Activated CD4-positive, CD25-positive, alpha-beta regulatory T cell treated with anti-CD3 and anti-CD28 coated beads, Interleukin-2, amount 50 U/mL, for 16 hours (primary cell): ENCODE measurements around the gene HEATR1.
"Not testable (repeated sequence)": the region's sequence is repeated elsewhere in the genome, so short reads cannot be mapped to it uniquely, and the experiment has no call there.

Experiments used
- DNase-seq: peaks from one replicate; pipeline ENCODE4 v3.0.0-alpha.2; 2020; ENCODE audit warnings: low read depth, low spot score

The HEATR1 gene

GRCh38 chr1:236602171-236602570 lies 2.1 kb downstream of the HEATR1 start:
- DNase-seq, result no peak

- DNase-seq, result no peak
These were observed 13.7 kb downstream of the HEATR1 start for GRCh38 chr1:236590553-236591150.

- DNase-seq, result no peak
These were observed 14.8 kb downstream of the HEATR1 start for GRCh38 chr1:236589531-236589930.

GRCh38 chr1:236581528-236581927 lies 22.8 kb downstream of the HEATR1 start:
- DNase-seq, result no peak

DNA sequence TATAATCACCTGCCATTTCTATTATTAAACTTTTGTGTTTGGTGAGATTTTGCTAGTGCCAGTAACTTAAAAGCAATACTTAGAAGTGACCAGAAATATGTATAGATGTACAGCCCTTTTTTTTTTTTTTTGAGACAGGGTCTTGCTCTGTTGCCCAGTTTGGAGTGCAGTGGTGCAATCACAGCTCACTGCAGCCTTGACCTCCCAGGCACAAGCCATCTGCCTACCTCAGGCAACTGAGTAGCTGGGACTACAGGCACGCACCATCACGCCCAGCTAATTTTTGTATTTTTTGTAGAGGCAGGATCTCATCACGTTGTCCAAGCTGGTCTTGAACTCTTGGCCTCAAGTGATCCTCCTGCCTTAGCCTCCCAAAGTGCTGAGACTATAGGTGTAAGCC lies 23.9 kb downstream of the HEATR1 start:
- not testable (repeated sequence) for DNase-seq

GRCh38 chr1:236578661-236579060 lies 25.7 kb downstream of the HEATR1 start:
- no peak for DNase-seq

GRCh38 chr1:236577041-236577440 lies 27.3 kb downstream of the HEATR1 start:
- DNase-seq, result not testable (repeated sequence)

DNA sequence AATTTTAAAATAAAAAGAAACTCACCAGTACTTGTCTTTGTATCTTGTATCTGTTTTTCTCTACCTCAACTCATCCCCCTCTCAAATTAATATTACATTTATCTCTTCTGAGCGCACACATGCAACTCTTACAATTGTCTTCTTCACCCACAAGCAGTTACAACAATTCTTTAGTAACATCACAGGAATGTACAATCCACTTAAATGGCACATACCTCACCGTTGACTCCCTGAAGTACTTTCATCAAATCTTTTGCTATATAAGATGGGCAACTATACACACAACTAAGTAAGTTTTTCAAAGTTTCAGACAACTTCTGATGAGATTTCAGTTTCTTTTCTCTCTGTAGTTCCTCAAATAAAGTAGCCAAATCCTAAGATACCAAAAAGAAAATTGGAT lies 28.3 kb downstream of the HEATR1 start:
- no peak for DNase-seq

GRCh38 chr1:236575523-236575922 lies 28.8 kb downstream of the HEATR1 start:
- DNase-seq, result no peak

DNA sequence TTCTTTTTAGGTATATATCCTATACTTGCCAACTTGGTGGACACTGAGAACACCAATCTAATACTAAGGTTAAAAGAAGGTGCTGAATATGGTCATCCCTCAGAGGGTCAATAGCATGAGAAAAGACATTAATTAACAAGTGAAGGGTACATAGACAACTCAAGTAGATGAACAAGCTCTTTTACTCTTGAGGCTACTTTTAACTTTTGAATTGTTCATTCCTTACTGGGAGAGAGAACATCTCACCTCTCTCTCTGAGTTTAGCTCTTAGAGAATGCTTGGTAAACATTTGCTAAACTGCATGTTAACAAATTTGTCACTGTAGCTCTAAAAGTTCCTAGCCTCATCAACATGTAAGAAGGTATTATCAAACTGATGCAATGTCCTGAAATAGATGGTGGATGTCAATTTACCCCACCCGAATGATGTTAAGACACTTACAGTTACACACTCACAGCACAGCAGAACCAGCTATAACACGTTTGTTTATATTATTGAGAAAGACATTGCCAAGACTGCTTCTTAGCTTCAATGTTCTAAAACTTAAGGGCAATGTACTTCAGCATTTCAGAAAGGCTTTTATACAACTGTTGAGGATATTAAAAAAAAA lies 35.9 kb downstream of the HEATR1 start:
- DNase-seq, result no peak

DNA sequence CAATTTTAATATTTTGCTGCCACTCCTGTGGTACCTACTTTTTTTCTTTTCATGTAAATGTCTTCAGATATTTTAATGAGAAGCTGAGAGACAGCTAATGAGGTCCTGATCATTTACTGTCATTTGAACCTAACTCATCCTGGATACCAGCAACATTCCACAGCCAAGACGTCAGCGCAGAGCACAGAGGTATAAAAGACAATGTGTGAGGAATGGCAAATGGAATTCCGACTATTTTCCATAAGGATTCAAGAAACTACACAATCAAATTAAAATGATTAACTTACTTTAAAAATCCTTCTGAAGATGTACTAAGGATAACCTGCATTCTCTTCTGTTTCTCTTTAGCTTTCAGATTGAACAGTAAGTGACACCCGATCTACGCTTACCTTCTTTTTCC lies 38.8 kb downstream of the HEATR1 start:
- no peak for DNase-seq

DNA sequence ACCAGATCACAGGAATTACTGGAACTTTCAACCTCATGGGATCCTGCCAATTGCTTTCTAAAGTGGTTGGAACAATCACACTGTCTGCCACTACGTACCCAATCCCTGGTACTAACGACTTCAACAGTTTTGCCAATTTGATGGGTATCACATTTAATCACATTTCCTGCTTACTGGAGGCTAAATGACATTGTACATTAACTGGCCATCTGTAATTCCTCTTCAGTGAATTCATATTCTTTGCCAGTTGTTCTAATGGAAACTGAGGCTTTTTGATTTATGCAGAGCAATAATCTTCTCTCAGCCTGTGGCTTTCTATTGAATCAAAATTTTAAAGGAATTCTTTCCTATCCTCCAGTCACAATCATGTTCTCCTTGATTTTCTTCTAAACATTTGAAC lies 42.3 kb downstream of the HEATR1 start:
- no peak for DNase-seq

GRCh38 chr1:236560213-236560771 lies 44.0 kb downstream of the HEATR1 start:
- DNase-seq, result no peak

- DNase-seq, result no peak
These were observed 45.5 kb downstream of the HEATR1 start for GRCh38 chr1:236558846-236559245.

DNA sequence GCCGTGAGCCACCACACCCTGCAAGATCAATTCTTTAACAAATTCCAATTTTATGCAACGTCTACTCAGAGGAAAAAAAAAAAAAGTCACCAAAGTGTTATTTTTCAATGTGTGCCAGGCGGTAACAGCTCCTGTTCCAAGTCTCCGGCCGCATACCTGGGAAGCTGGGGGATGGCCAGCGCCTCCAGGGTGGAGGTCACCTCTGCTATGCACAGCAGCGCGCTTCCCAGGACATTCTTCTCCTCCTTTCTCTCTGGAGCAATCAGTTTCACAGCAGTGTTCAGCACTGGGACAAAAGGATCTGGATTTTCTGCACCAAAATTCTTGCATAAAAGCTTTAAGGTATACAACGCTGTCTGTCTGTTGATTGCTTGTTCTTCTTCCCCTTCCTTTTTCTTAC lies 46.2 kb downstream of the HEATR1 start:
- no peak for DNase-seq

DNA sequence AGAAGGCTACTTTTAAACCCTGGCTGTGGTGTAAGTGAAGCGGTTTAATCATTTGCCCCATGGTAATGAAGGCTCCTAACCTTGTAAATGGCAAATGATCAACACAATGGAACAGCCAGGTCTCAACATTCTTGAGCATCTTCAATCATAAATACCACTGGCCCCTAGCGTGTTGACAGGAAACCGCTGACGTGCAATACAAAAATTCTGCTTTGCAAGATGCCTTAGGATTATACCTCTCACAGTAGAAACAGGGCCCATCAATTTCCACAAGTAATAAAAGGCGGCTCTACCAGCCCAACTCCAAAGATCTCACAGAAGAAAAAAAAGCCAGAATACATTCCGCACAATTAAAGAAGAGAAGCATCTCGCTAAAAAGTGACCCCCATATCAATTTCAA lies 47.7 kb downstream of the HEATR1 start:
- no peak for DNase-seq

DNA sequence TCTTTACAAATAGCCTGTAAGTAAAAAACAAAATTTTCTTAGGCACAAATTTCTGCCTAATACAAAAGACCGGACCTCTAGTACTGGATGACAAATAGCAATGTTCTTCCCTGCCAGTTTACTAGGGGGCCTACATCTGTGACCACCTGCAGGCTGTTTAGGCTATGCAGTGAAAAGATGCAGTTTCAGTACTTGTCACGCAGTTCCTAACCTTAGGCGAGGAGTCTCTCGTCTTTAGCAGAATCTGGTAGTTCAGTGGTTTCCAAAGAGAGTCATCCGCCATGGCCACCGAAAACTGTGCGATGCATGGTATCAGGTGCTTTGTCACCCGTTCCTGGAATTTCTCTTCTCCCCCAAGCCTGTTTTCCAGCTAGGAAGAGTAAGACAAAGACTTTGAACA lies 50.9 kb downstream of the HEATR1 start:
- DNase-seq, result no peak

- no peak for DNase-seq
These were observed 51.4 kb downstream of the HEATR1 start for GRCh38 chr1:236552901-236553300.

GRCh38 chr1:236552096-236552495 lies 52.2 kb downstream of the HEATR1 start:
- DNase-seq, result no peak

- DNase-seq, result no peak
These were observed 53.1 kb downstream of the HEATR1 start for GRCh38 chr1:236550961-236551851.

DNA sequence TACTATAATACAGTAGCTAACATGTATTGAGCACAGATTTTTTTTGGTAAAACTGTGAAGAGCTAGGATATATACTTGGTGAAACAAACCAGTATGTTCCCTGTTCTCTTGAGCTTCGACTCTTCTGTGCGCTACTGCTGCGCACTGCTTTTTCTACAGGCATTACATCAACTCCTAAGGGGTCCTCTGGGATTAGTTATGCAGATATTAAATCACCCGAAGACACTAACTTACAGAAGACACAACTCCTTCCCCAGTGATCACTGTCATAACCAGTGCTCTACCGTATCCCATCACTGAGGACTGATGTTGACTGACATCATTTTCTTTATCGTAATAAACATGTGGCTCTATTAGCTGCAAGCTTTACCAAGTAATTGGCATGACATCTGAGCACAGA lies 55.9 kb downstream of the HEATR1 start:
- no peak for DNase-seq

DNA sequence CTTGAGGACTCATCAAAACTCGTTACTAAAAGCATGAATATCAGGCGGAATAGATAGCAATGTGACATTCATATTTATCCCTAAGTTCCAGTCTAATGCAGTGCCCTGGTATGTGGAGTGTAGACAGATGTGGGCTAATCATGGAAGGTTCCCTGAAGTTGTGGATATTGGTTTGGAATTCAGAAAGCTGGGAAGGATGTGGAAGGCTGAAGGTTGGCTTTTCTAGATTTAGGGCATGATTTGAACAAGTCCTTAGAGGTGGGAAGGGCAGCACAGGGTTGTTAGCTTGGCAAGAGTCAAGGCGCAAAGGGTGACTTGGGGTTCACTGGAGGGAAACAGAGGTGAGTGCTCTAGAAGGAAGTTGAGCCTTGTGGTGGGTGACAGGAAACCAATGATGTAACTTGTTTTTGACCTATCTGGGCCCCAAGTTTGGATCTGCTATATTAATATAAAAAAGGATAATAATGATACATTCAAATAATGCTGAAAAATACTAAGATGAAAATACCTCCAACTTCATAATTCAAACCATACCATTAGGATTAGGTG lies 58.6 kb downstream of the HEATR1 start:
- DNase-seq, result no peak
